EL (cell line): Measurements from ENCODE around the gene MCRS1.

Source experiments
- DNase-seq: peaks from one replicate; pipeline ENCODE4 v3.0.0-alpha.2; 2016

The MCRS1 gene

DNA sequence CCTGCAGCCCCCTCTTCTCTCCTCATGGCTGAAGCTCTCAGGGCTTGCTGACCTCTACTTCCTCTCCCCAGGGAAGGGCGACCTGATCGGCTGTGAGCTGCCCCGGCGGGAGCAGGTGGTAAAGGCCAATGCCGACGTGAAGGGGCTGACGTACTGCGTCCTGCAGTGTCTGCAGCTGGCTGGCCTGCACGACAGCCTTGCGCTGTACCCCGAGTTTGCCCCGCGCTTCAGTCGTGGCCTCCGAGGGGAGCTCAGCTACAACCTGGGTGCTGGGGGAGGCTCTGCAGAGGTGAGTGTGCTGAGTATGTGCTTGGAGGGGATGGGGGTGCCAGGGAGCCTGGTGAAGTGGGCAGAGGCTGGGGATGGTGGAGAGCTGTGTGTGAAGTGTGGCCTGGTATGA is 13.7 kb downstream of the MCRS1 start:
- DNase-seq: no peak

- DNase-seq: no peak
Measured at GRCh38 chr12:49553512-49554088, 14.3 kb downstream of the MCRS1 start.

GRCh38 chr12:49552899-49553298 is 15.0 kb downstream of the MCRS1 start:
- DNase-seq: no peak

GRCh38 chr12:49552425-49552824 is 15.5 kb downstream of the MCRS1 start:
- no peak for DNase-seq

DNA sequence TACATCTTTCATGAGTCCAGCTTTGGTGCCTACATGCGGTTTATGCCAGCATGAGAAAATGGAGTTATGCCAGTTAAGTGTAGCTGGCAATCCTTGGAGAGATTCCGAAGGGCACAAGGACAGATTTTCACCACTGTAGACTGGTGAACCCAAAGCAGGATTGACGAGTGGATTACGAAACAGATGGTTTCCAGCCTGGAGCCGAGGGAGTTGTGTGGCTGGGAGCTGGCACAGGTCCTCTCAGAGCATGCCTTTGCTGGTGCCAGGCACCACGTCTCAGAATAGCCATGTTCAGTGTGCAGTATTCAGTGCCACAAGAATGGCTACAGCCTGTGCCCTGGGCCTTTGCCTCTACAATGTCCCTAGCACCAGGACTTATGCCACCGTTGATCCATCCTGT is 15.9 kb downstream of the MCRS1 start:
- DNase-seq: no peak

GRCh38 chr12:49550693-49551252 is 17.2 kb downstream of the MCRS1 start:
- DNase-seq: no peak

- DNase-seq: no peak
Measured at GRCh38 chr12:49549735-49550692, 17.9 kb downstream of the MCRS1 start.

- no peak for DNase-seq
Measured at GRCh38 chr12:49548822-49549648, 18.9 kb downstream of the MCRS1 start.

DNA sequence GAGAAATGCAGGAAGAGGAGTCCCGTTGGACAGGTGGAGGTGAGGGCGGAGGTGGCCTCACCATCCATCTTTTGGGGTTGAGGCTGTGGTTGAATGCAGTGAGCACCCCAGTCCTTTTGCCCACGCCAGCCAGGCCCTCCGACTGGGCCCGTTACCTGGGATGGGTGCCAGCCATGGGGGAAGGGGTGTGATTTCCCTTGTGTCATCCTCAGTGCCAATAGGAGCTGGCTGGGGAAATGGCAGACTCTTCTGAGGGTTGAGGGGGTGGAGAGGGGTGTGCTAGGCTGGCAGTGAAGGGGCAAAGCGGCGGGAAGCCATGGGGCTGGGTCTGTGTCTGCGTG is 19.5 kb downstream of the MCRS1 start:
- no peak for DNase-seq

- DNase-seq: no peak
Measured at GRCh38 chr12:49547090-49547690, 20.8 kb downstream of the MCRS1 start.

GRCh38 chr12:49546481-49546880 is 21.5 kb downstream of the MCRS1 start:
- no peak for DNase-seq

DNA sequence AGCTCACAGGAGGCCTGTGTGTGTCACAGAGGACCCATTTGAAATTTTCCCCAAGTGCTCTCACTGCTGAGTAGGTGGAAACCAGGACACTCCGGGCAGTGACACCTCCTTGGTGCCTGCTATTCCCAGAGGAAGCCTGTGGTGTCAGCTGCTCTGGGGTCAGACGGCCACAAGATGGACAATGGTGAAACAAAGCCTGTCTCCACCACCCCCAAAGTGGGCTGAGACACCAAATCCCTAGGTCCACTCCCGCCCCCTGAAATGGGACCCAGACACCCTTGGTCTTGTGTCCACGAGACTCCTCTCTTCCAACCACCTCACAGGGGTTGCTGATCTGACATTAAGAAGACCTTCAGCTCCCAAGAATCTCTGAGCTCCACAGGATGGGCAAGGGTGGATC is 22.1 kb downstream of the MCRS1 start:
- DNase-seq: no peak

- no peak for DNase-seq
Measured at GRCh38 chr12:49543914-49544815, 23.8 kb downstream of the MCRS1 start.

- no peak for DNase-seq
Measured at GRCh38 chr12:49543221-49543913, 24.6 kb downstream of the MCRS1 start.

DNA sequence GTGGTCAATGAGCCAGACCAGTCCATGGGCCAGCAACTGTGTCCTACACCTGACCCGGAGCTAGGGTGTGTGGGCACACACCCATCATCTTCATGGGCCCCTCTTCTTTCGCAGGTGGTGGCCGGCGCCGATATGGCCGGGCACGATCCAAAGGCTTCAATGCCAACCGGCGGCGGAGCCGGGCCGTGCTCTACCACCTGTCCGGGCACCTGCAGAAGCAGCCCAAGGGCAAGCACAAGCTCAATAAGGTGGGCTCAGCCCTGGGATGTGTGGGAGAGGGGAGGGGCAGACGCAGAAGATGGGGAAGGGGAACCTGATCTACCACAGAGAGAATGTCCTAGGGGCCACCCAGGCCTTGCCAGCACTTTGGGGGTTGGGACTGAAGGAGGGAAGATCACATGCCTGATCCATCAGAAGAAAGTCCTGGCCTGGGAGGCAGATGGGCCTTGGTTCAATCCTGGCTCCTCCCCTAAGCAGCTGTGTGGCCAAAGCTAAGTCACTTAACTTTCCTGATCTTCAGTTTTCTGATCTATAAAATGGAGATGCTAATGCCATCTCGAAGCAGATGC is 25.3 kb downstream of the MCRS1 start:
- no peak for DNase-seq

- DNase-seq: no peak
Measured at GRCh38 chr12:49541911-49542505, 25.9 kb downstream of the MCRS1 start.

DNA sequence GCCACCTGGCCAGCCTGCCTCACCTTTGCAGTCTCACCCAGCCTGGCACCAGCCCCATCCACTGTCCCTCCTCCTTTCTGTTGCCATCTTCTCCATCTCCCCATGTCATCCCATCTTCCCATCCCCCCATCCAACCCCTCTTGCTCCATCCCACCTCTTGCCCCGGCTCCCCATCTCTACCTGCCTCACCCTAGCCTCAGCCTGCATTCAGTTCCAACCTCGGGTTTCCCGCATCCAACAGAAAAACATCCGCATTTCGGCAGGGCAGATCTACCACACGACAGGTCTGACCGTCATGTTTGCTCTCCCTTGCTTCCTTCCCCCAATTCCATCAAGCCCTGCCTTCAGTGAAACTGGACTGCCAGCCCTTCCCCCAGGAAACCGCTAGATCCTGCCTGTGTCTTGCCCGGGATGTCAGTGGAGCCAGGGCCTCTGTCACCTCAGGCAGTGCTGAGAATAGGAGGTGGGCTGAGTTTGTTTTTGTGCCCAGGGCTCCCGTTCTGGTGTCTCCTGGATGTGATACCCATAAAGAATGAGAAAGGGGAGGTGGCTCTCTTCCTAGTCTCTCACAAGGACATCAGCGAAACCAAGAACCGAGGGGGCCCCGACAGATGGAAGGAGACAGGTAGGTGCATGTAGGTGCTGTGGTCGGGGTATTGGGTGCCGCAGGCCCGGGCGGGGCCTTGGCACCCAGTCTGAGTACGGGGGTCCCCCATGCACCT is 26.6 kb downstream of the MCRS1 start:
- no peak for DNase-seq

- DNase-seq: no peak
Measured at GRCh38 chr12:49540229-49541139, 27.5 kb downstream of the MCRS1 start.
